Stimulated activated CD4-positive, alpha-beta T cell treated with anti-CD3 and anti-CD28 coated beads, Interleukin-4, amount 100 ng/mL, for 24 hours (primary cell): ENCODE measurements around the gene NXN.
"Not testable (repeated sequence)": the region's sequence is repeated elsewhere in the genome, so short reads cannot be mapped to it uniquely, and the experiment has no call there.

Experiments
- DNase-seq: peaks from one replicate; pipeline ENCODE4 v3.0.0-alpha.2; 2020

Gene NXN

GRCh38 chr17:951325-952132 lies 28.0 kb downstream of the NXN start:
- DNase-seq = no peak

GRCh38 chr17:949623-950303 lies 29.8 kb downstream of the NXN start:
- DNase-seq = no peak

- DNase-seq = no peak
Measured at GRCh38 chr17:948284-948852, 31.2 kb downstream of the NXN start.

GRCh38 chr17:946510-947236 lies 32.9 kb downstream of the NXN start:
- DNase-seq = no peak

- no peak for DNase-seq
Measured at GRCh38 chr17:945672-946071, 33.9 kb downstream of the NXN start.

GRCh38 chr17:944266-944826 lies 35.2 kb downstream of the NXN start:
- no peak for DNase-seq

- no peak for DNase-seq
Measured at GRCh38 chr17:935485-935884, 44.1 kb downstream of the NXN start.

GRCh38 chr17:933312-934073 lies 46.1 kb downstream of the NXN start:
- DNase-seq = no peak

GRCh38 chr17:930258-930657 lies 49.3 kb downstream of the NXN start:
- DNase-seq = no peak

- DNase-seq = no peak
Measured at GRCh38 chr17:929586-929985, 50.0 kb downstream of the NXN start.

GRCh38 chr17:927611-928461 lies 51.7 kb downstream of the NXN start:
- no peak for DNase-seq

GRCh38 chr17:925817-926216 lies 53.8 kb downstream of the NXN start:
- no peak for DNase-seq

- DNase-seq = no peak
Measured at GRCh38 chr17:924711-925475, 54.7 kb downstream of the NXN start.

- not testable (repeated sequence) for DNase-seq
Measured at GRCh38 chr17:924306-924705, 55.3 kb downstream of the NXN start.

GRCh38 chr17:923633-924032 lies 55.9 kb downstream of the NXN start:
- no peak for DNase-seq

- DNase-seq = no peak
Measured at GRCh38 chr17:921161-921560, 58.4 kb downstream of the NXN start.

- DNase-seq = no peak
Measured at GRCh38 chr17:920190-920589, 59.4 kb downstream of the NXN start.

- DNase-seq = no peak
Measured at GRCh38 chr17:917941-918740, 61.4 kb downstream of the NXN start.

GRCh38 chr17:917391-917811 lies 62.2 kb downstream of the NXN start:
- DNase-seq = no peak

GRCh38 chr17:916315-916714 lies 63.3 kb downstream of the NXN start:
- no peak for DNase-seq
